NCI-H82 (cell line): ENCODE results near the gene EXOC3L1.

ENCODE experiments used
- DNase-seq: peaks from one replicate; lab custom pipeline; 2025; lab: John Stamatoyannopoulos, UW

Gene EXOC3L1

GRCh38 chr16:67190041-67190440 is at the start of gene EXOC3L1:
TSS of gene EXOC3L1 (minus strand) at chr16:67190136. CDS start at chr16:67189676, 460 bp downstream.
- peak; percentile 23 for DNase-seq

GRCh38 chr16:67238806-67239470 is 49.0 kb upstream of the EXOC3L1 start:
- no peak for DNase-seq

GRCh38 chr16:67238278-67238575 is 48.3 kb upstream of the EXOC3L1 start:
- no peak for DNase-seq

- DNase-seq: no peak
Measured at GRCh38 chr16:67237396-67238277, 47.7 kb upstream of the EXOC3L1 start.

GRCh38 chr16:67236563-67237395 is 46.8 kb upstream of the EXOC3L1 start:
- DNase-seq: peak; percentile 77

- no peak for DNase-seq
Measured at GRCh38 chr16:67235816-67236562, 46.1 kb upstream of the EXOC3L1 start.

- no peak for DNase-seq
Measured at GRCh38 chr16:67234180-67234597, 44.3 kb upstream of the EXOC3L1 start.

- DNase-seq: no peak
Measured at GRCh38 chr16:67233596-67233995, 43.7 kb upstream of the EXOC3L1 start.

GRCh38 chr16:67230809-67231660 is 41.1 kb upstream of the EXOC3L1 start:
- DNase-seq: no peak

- DNase-seq: no peak
Measured at GRCh38 chr16:67229906-67230808, 40.2 kb upstream of the EXOC3L1 start.

GRCh38 chr16:67228905-67229304 is 39.0 kb upstream of the EXOC3L1 start:
- DNase-seq: no peak

- DNase-seq: no peak
Measured at GRCh38 chr16:67228034-67228785, 38.3 kb upstream of the EXOC3L1 start.

GRCh38 chr16:67227567-67227921 is 37.6 kb upstream of the EXOC3L1 start:
- no peak for DNase-seq

- DNase-seq: peak; percentile 99
Measured at GRCh38 chr16:67226804-67227566, 37.0 kb upstream of the EXOC3L1 start, which contains the start of gene TMEM208. TSS of gene TMEM208 (plus strand) at chr16:67227130. CDS start at chr16:67227219, 89 bp downstream.

- DNase-seq: no peak
Measured at GRCh38 chr16:67226295-67226803, 36.4 kb upstream of the EXOC3L1 start.

GRCh38 chr16:67223992-67224391 is 34.1 kb upstream of the EXOC3L1 start:
- no peak for DNase-seq

- DNase-seq: no peak
Measured at GRCh38 chr16:67216612-67217490, 26.9 kb upstream of the EXOC3L1 start.
